Spleen (tissue), 7 donors: ENCODE measurements around the gene CCNT2.

ENCODE experiments used
- POLR2A ChIP-seq, 3 donors: fragments of 450-650 bp; IDR thresholded peaks; one replicate each; pipeline ENCODE4 v1.5.1; 2017; ENCODE audit warnings: antibody characterized with exemption in 3 of 3, mild to moderate bottlenecking in 1 of 3
- TF ChIP-seq, protein P1 (sequence below), 11 experiments: fragments of 200-600 bp in 7 of 11; fragments of 450-650 bp in 4 of 11; sonication (generic) in 4 of 11; IDR thresholded peaks in 8 of 11; conservative IDR thresholded peaks in 3 of 11; 1 replicate in 7 of 11; 2 replicates in 4 of 11; pipeline versions ENCODE4 v1.4.0 to v1.8.0; 2016 to 2021; ENCODE audit warnings: antibody characterized with exemption in 11 of 11, inconsistent platforms in 4 of 11, mild to moderate bottlenecking in 1 of 11
- donor health status: DM: no; HTN: no; CAD: no; lungs with moderate emphysema.
- donor health status: DM: no; HTN: no; CAD: no.
- donor health status: DM: no; HTN: no; CAD: no.

DNA sequence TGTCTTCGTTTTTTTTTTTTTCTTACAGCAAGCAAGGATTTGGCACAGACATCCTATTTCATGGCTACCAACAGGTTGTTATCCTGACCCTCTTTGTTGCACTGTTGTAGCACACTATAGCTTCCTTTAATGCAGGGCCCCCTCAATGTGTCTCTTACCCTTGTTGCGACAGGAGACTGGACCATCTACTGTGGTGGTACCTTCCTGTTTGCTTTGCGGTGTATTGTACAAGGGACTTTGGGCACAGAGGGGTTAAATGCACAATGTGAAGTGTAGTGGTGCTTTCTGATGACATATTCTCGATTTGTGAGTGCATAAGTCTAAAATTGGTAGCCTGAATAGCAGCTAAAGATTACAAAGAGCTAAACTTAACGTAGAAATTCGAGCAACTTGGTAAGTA, 27.5 kb downstream of the CCNT2 start:
- TF ChIP-seq, protein P1, sequence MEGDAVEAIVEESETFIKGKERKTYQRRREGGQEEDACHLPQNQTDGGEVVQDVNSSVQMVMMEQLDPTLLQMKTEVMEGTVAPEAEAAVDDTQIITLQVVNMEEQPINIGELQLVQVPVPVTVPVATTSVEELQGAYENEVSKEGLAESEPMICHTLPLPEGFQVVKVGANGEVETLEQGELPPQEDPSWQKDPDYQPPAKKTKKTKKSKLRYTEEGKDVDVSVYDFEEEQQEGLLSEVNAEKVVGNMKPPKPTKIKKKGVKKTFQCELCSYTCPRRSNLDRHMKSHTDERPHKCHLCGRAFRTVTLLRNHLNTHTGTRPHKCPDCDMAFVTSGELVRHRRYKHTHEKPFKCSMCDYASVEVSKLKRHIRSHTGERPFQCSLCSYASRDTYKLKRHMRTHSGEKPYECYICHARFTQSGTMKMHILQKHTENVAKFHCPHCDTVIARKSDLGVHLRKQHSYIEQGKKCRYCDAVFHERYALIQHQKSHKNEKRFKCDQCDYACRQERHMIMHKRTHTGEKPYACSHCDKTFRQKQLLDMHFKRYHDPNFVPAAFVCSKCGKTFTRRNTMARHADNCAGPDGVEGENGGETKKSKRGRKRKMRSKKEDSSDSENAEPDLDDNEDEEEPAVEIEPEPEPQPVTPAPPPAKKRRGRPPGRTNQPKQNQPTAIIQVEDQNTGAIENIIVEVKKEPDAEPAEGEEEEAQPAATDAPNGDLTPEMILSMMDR (IDR thresholded peaks at IDR 0.05 in 8 of 11, conservative IDR thresholded peaks at IDR 0.05 in 3 of 11): no peak
- no peak for TF ChIP-seq POLR2A (IDR thresholded peaks at IDR 0.05)
